ENCODE measurements around the gene FAS.

GRCh38 chr10:88964869-88965415, 25.7 kb upstream of the FAS start:
- TF ChIP-seq CTCF (IDR thresholded peaks at IDR 0.05) (no peak), POLR2AphosphoS5 (IDR thresholded peaks at IDR 0.05) (no peak), POLR2A (IDR thresholded peaks at IDR 0.05) (no peak), EP300 (IDR thresholded peaks at IDR 0.05) (no peak)

Measured in suprapubic skin (tissue), 4 donors.